OCI-LY3 (cell line): Measurements from ENCODE around the gene AGPAT3.

ENCODE experiments used
- EZH2phosphoT487 ChIP-seq: fragments of 200-600 bp; shearing (Covaris generic); IDR thresholded peaks from 2 replicates; pipeline ENCODE4 v1.6.1; 2018; ENCODE audit warnings: antibody characterized with exemption, mixed run types, low read depth
- TF ChIP-seq, protein P1 (sequence below): fragments of 200-600, 300-600 bp; sonication (generic); IDR thresholded peaks from 2 replicates; pipeline ENCODE4 v1.5.1; 2014; ENCODE audit warnings: antibody characterized with exemption, low read length, low read depth

- TF ChIP-seq, protein P1, sequence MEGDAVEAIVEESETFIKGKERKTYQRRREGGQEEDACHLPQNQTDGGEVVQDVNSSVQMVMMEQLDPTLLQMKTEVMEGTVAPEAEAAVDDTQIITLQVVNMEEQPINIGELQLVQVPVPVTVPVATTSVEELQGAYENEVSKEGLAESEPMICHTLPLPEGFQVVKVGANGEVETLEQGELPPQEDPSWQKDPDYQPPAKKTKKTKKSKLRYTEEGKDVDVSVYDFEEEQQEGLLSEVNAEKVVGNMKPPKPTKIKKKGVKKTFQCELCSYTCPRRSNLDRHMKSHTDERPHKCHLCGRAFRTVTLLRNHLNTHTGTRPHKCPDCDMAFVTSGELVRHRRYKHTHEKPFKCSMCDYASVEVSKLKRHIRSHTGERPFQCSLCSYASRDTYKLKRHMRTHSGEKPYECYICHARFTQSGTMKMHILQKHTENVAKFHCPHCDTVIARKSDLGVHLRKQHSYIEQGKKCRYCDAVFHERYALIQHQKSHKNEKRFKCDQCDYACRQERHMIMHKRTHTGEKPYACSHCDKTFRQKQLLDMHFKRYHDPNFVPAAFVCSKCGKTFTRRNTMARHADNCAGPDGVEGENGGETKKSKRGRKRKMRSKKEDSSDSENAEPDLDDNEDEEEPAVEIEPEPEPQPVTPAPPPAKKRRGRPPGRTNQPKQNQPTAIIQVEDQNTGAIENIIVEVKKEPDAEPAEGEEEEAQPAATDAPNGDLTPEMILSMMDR = no peak
- no peak for TF ChIP-seq EZH2phosphoT487
Measured at GRCh38 chr21:43900078-43900385, 35.0 kb downstream of the AGPAT3 start.
